WERI-Rb-1 (cell line): ENCODE data around the gene FCRLA.
A peak's percentile ranks its signal among the peaks of the same experiment; 100 is the strongest.

Source experiments
- DNase-seq: peaks from one replicate; pipeline ENCODE4 v3.0.0-alpha.2; 2020
- H3K27ac ChIP-seq: fragments of 250-450 bp; sonication (Bioruptor Pico); 2 replicates; pipeline ENCODE4 v1.5.1; 2020; ENCODE audit warnings: mild to moderate bottlenecking, moderate library complexity
- H3K27me3 ChIP-seq: fragments of 250-450 bp; sonication (Bioruptor Pico); 2 replicates; pipeline ENCODE4 v1.5.1; 2021; ENCODE audit warnings: mild to moderate bottlenecking, low read depth, moderate library complexity; ENCODE audit not compliant: insufficient read depth, severe bottlenecking
- H3K36me3 ChIP-seq: fragments of 250-450 bp; sonication (Bioruptor Pico); 2 replicates; pipeline ENCODE4 v1.5.1; 2020; ENCODE audit warnings: mild to moderate bottlenecking, moderate library complexity
- H3K4me3 ChIP-seq: 2 replicates; pipeline ENCODE4 v1.5.1; 2011; ENCODE audit warnings: low read depth, mild to moderate bottlenecking, control low read depth, low read length
- H3K9me3 ChIP-seq: fragments of 250-450 bp; sonication (Bioruptor Pico); 2 replicates; pipeline ENCODE4 v1.5.1; 2021; ENCODE audit warnings: mild to moderate bottlenecking, moderate library complexity; ENCODE audit not compliant: severe bottlenecking
- CTCF ChIP-seq: IDR thresholded peaks from 2 replicates; pipeline ENCODE4 v1.5.1; 2011; ENCODE audit warnings: low read depth, mild to moderate bottlenecking, control low read depth, inconsistent platforms, low read length

Gene FCRLA

GRCh38 chr1:161763522-161764098 lies 56.6 kb downstream of the FCRLA start:
- Histone ChIP-seq H3K4me3 (no peak overlapping the region), H3K9me3 (no peaks in the 10 kb centered on the region), H3K36me3 (peaks cover 13% of the 10 kb centered on the region), H3K27ac (no peak overlapping the region), H3K27me3 (no peaks in the 10 kb centered on the region)
- no peak for DNase-seq
- TF ChIP-seq CTCF: peak; percentile 55
